Endometrium (tissue), 2 donors: ENCODE data around the gene SLC35B1.
A peak's percentile ranks its signal among the peaks of the same experiment; 100 is the strongest.

Source experiments
- FAIRE-seq: peaks from 2 replicates; lab custom pipeline; 2012; peaks lifted over from hg19 to GRCh38; lab: Jason Lieb, UNC
- donor health status: control.
- donor health status: control.

The SLC35B1 gene, protein sequence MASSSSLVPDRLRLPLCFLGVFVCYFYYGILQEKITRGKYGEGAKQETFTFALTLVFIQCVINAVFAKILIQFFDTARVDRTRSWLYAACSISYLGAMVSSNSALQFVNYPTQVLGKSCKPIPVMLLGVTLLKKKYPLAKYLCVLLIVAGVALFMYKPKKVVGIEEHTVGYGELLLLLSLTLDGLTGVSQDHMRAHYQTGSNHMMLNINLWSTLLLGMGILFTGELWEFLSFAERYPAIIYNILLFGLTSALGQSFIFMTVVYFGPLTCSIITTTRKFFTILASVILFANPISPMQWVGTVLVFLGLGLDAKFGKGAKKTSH

DNA sequence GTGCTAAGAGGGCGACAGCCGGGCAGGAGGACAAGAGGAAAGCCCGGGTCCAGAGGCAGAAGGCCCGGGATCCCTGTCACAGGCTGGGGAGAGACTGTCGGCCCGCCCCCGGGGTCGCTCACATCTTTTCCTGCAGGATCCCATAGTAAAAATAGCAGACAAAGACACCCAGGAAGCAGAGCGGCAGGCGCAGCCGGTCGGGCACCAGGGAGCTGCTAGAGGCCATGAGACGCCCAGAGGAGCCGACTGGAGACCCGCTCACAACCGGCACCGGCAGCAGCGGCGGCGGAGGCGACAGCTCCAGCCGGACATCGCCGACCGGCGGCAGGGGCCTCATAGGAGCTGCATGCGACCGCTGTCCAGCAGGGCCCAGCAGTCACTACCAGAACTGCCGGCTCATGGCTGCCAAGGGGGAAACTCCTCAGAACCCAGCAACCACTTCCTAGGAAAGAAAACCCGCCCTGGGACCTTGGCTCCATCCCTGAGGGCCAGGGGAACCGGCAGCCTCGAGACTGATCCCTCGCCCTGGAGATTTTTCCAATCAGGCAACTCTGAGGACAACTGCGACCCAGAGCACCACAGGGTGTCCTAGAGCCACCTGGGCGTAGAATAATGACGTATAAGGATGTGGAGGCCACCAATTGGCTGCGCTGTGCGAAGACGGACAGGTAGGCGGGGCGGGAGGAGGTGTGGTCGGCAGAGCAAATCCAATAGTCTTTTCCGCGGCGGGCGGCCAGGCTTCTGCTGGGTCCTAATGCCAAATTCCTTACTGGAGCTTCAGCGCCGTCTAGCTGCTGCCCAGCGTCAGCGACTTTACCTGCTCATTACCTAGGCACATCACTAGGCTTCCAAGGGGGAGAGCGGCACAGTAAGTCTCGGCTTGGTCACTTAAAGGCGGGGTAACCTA lies at the start of gene SLC35B1:
SLC35B1 (minus strand) TSS at position 357 of the 907 bp plus-strand sequence; CDS start at position 226, 131 bp downstream.
- peak; percentile 95 for FAIRE-seq

DNA sequence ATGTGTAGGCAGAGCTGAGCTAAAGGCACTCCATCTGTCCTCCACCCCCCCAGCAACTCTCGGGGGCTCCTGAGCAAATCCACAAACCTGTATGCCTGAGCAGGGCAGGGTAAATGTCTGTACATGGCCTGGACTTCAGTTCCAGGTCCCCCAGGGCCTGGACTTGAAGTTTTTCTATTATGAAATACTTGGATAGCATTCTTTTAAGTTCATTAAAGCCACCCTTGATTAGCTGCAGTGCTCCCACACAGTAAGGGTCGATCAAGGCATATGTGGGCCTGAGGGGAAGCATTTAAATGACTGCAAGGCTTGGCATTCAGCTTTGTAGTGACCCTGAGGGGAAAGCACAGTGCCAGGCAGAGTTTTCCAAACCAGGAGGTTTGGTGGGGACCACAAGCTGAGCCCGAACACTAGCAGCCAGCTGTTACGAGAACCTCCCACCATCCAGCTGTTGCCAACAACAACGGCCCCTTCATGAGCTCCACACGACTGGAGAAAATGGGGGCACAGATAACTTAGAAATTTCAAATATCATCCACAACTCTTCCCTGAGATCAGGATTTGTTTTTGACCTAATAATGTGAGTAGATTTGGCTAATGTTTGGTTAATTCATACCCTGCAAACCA lies 49.5 kb upstream of the SLC35B1 start:
- no peak for FAIRE-seq

- FAIRE-seq: no peak
Measured at GRCh38 chr17:49756323-49757150, 48.8 kb upstream of the SLC35B1 start.

DNA sequence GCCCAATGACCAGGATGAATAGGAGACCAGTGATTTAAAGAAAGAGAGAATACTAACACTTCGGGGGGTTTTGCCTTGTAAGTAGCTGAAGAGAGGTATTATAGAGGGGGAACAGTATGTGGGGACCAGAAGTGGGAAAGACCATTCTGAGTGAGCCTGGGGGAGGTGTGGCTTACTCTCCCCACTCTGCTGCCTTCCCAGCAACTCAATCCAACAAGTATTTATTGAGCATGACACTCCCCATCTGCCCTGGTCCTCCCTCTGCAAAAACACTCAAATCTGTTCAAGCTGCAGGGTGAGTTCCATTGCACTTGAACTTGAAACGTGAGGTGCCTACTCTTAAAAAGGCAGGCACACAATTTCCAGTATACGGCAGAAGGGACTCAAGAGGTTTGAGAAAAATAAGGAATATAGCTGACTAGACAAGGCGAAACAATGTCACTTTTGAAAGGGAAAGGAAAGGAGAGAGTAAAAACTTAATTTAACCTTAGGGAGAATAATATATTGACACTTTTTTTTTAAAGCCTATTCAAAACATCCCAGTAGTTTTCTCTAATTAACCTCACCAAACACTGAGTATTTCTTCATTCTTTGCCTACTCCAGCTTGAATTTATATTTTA lies 48.0 kb upstream of the SLC35B1 start:
- no peak for FAIRE-seq

DNA sequence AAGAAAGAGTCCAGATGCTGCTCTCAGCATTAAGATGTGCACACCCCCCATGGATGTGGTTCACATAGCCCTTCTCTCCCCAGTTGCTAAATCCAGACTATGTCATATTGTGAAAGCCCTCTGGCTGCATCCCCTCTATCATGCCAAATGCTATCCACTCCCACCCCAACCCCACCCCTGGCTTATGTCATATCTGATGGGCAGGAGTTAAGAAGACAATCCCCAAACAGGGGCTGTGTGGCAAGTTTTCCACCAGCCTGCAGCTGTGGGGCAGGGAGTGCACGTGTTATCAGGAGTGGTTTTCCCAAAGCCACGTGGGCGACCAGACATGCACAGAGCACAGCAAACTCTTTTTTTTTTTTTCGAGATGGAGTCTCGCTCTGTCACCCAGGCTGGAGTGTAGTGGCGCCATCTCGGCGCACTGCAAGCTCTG lies 46.2 kb upstream of the SLC35B1 start:
- FAIRE-seq: no peak

DNA sequence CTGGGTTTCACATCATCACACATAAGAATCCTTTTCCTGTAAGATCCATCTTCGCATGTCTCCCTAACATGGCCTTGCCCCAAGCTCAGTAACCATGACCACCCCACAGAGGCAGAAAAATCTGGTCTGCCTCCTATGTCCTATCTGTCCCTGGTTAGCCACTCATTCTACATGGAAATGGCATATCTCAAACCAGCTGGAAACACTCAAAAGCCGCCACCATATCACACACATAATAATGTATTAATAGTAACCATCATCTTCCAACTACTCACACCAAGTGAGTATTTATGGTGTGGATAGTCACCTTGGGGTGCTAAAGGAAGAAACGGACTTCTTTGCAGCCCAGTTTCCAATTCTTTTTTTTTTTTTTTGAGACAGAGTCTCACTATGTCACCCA lies 44.7 kb upstream of the SLC35B1 start:
- FAIRE-seq: no peak

DNA sequence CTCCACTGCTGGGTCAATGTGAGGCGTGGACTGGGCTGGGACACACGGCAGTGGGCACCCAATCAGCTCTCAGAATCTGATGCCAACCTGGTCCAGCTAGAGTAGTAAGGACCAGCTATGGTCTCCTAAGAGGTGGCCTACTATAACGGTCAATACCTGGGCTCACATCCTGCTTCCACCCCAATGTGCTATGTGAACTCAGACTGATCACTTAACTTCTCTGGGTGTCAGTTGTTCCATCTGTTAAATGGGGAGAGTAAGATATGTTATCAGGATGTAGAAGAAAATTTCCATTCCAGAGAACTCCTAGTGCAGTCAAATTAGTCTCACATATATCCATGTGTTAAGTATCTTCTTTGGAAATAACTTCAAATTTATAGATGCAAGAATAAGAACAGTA lies 42.0 kb upstream of the SLC35B1 start:
- FAIRE-seq: no peak

GRCh38 chr17:49748791-49749190 lies 41.0 kb upstream of the SLC35B1 start:
- no peak for FAIRE-seq

- no peak for FAIRE-seq
Measured at GRCh38 chr17:49748223-49748622, 40.5 kb upstream of the SLC35B1 start.

GRCh38 chr17:49747632-49748031 lies 39.9 kb upstream of the SLC35B1 start:
- no peak for FAIRE-seq

DNA sequence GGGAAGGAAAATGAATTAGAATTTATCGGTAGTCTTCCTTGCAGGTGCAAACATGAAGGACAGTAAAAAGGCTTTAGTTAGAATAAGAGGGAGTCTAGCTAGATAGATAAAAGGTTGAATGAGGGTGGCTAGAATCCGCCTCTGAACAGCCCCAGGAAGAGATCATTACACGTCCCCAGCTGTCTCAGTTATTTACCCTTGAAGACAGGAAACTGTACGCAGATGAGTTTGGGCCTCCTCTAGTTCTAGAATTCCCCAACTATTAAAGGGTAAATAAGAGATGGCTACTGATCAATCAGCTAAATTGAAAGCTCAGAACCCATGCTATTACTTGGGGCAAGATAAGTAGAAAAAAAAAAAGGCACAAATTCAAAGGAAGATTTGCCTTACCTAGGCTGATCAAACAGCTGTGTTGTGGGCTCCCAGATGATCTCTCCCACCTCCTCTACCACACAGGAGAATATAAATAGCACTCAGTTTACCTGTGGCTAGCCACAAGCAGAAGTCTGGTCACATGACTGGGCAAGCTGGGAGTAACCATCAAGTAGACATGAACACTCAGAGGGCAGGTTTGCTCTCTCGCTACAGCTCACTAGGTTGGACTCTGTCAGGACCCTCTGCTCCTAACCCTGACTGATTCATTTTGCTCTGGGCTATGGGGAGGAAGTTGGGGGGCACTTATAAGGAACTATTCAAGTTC lies 39.2 kb upstream of the SLC35B1 start:
- no peak for FAIRE-seq

DNA sequence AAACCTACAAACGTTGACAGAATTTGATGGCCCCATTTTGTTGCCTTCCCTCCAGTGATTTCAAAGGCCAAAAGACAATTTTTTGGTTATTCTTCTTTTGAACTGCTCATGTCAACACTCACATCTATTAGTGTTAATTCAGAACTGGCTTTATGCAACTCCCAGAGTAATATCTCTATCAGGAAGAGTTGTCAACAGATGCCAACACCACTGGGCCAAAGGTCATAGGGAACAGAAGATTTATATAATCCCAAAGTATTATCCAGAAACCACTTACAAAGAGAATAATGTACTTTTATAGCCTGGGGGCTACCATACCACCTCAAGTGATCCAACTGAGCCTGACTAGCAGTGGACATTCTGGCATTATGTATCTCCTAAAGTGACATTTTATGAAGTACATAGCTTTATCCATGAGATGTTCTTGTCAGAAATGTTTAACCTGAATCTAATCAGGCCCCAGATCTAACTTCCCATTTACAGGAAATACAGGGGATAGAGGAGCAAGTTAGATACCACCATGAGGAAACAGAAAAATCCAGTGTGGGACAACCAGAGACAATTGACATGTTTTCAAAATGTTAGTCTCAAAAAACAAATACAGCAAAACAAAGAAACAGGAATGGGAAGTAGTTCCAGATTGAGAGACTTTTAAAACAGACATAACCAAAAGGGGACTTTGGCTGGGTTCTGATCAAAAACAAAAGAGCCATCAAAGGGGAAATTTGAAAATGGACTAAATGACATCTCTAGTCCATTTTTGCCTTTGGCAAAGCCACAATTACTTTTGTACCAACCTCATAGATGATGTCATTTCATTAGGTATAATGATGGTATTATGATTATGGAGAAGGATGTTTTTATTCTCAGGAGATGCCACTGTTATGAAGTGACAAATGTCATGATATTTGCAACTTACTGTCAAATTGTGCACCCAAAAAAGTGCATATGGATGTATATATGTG lies 37.7 kb upstream of the SLC35B1 start:
- FAIRE-seq: no peak

DNA sequence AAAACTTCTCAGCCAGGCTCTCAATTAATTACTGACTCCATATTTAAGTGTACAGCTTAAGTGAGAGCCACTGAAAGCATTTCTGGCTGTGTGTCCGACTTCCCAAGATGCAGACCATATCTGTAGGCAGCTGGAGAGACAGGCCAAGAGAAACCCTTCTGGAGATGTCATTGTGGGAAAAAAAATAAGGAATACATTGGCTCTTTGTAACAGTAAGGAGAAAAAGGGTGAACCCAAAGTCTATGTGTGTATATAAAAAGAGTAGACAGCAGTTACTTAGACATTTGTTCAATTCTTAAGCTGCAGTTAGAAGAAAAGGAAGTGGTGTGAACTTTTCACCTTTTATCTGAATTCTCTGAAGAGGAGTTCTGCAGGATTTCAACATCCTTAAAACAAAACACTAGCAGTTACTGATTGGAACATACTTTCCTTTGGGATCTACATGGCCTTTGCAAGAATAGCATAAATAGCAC lies 34.4 kb upstream of the SLC35B1 start:
- FAIRE-seq: no peak

DNA sequence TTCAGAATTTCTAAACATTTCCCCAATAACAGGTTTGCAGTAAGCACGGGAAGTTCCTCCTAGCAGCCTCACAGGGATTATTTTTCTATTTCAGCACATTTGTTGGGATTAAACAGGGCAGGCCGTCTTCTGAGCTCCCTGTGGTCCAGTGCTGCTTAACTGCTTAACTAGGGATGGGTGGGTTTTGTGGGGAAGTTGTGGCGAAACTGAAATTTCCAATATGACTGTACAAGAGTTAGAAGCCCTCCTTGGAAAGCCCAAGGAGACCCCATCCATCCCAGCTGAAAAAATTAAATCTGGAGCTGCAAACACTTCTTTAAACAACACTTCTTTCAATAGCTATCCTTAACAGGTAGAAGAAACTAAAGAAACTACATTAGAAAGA lies 33.9 kb upstream of the SLC35B1 start:
- no peak for FAIRE-seq

- FAIRE-seq: no peak
Measured at GRCh38 chr17:49741009-49741691, 33.4 kb upstream of the SLC35B1 start.

GRCh38 chr17:49739641-49740271 lies 32.0 kb upstream of the SLC35B1 start:
- no peak for FAIRE-seq

- FAIRE-seq: no peak
Measured at GRCh38 chr17:49738456-49739163, 30.8 kb upstream of the SLC35B1 start.
